GM12873 (cell line): Measurements from ENCODE around the gene CCDC47.

Experiments used
- TF ChIP-seq, protein P1 (sequence below): IDR thresholded peaks from 2 replicates; pipeline ENCODE4 v1.5.1; 2012; ENCODE audit warnings: low read depth, mild to moderate bottlenecking, moderate library complexity, low read length, control low read depth; ENCODE audit not compliant: insufficient read depth; ENCODE audit errors: missing control alignments

Gene CCDC47

DNA sequence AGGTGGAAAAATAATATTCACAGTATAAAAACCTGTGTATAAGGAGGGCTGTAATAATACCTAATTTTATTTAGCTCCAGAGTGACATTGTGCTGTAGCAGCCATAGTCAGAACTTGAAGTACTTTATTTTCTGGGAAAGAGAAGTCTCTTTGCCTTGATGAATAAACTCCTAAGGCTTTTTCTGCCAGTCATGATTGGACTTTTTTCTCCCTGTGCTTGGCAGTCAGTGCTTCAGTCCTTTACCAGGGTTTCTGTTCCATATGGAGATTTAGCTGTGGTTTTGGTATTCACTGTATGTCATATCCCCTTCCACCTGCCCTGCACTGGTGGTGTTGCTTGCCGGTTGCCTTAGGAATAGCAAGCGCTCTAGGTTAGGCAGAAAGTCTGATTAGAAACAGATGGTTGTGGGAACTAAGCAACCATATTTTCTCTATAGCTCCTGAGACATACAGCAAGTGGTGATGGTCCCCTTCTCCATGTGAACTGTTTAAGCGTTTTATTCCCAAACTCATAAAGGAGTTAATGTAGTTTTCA, 25.2 kb upstream of the CCDC47 start:
- TF ChIP-seq, protein P1, sequence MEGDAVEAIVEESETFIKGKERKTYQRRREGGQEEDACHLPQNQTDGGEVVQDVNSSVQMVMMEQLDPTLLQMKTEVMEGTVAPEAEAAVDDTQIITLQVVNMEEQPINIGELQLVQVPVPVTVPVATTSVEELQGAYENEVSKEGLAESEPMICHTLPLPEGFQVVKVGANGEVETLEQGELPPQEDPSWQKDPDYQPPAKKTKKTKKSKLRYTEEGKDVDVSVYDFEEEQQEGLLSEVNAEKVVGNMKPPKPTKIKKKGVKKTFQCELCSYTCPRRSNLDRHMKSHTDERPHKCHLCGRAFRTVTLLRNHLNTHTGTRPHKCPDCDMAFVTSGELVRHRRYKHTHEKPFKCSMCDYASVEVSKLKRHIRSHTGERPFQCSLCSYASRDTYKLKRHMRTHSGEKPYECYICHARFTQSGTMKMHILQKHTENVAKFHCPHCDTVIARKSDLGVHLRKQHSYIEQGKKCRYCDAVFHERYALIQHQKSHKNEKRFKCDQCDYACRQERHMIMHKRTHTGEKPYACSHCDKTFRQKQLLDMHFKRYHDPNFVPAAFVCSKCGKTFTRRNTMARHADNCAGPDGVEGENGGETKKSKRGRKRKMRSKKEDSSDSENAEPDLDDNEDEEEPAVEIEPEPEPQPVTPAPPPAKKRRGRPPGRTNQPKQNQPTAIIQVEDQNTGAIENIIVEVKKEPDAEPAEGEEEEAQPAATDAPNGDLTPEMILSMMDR: no peak

DNA sequence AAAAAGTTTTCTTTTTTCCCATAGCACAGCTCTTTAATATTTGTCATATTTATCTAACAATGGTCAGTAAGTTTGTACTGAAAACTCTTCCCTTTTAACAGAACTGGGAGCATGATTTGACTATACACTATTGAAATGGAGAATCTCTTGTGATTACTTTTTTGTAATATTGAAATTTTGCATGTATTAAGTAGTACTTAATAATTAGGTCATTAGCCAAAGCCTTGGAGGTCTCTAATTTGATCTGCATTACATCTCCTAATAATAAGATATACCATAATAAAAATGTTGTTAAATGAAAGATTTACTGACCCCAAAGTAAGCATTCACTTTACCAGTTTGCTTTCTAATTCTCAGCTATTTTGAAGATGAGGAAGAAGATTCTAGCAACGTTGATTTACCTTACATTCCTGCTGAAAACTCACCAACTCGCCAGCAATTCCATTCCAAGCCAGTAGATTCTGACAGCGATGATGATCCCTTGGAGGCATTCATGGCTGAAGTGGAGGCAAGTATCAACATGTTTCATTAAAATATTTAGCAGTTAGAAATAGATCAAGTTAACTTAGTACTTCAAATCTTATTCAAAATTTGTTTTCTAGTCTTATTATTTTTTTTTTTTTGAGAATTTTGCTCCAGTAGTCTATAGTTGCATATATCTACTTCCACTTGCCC, 18.8 kb upstream of the CCDC47 start:
- TF ChIP-seq, protein P1: no peak

GRCh38 chr17:63790057-63790456, 16.7 kb upstream of the CCDC47 start:
- TF ChIP-seq, protein P1: no peak

DNA sequence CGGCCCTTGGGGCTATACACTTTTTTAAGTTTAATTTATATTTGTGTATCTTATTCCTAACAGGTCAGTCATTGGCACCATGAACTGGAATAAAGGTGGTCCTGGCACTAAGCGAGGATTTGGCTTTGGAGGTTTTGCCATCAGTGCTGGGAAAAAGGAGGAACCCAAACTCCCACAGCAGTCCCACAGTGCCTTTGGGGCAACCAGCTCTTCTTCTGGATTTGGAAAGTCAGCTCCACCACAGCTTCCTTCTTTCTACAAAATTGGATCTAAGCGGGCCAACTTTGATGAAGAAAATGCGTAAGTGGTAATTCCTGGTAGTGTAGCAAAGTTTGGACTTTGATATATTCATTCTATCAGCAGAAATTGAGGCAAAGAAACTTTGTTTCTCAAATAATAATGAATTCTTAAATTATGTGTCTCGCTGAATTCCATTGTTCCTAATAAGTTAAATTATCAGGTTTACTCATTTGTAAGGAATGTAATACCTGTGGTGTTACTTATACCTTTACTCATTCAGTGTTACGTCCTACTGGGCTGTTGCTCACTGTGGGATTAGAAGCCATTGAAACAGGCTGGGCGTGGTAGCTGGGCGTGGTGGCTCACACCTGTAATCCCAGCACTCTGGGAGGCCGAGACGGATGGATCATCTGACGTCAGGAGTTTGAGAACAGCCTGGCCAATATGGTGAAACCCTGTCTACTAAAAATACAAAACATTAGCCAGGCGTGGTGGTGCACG, 13.7 kb upstream of the CCDC47 start:
- TF ChIP-seq, protein P1: no peak

- TF ChIP-seq, protein P1: no peak
Measured at GRCh38 chr17:63786117-63786516, 12.7 kb upstream of the CCDC47 start.

DNA sequence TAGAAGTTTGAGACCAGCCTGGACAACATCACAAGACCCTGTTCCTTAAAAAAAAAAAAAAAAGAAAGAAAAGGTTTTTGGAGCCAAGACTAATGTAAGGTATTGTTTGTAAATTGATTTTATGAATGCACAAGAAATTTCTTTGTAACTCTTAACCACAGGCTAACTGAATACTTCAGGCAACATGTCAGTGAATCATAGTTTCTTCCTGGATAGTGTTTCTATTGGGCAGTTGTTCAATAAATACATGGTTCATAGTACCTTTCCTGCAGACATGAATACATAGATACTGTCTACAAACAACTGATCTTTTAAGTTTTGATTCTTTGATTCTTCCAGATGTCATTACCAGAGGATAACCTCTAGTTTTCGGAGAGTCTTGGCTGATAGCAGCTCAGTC, 12.2 kb upstream of the CCDC47 start:
- TF ChIP-seq, protein P1: no peak

GRCh38 chr17:63783522-63783921, 10.1 kb upstream of the CCDC47 start:
- TF ChIP-seq, protein P1: no peak
